ENCODE results near the gene LAPTM5.

DNA sequence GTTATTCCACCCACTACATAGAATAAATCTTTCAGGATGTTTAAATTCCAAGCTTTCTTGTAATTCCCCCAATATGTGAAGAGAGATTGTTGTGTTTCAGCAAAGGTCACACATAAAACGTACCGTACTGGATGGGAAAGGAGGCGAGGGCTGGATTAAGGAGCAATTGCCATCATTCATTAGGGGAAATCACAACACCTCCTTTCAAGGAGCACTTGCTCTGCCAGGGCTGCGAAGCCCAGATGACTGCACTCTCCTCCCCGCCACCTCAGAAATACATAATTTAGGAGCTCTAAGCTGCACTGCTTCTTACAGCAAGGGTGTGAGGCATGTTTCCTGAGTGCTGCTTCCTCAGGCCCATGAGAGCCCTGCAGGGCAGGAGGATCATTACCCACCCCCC lies 63.8 kb downstream of the LAPTM5 start:
- TF ChIP-seq, protein P1, sequence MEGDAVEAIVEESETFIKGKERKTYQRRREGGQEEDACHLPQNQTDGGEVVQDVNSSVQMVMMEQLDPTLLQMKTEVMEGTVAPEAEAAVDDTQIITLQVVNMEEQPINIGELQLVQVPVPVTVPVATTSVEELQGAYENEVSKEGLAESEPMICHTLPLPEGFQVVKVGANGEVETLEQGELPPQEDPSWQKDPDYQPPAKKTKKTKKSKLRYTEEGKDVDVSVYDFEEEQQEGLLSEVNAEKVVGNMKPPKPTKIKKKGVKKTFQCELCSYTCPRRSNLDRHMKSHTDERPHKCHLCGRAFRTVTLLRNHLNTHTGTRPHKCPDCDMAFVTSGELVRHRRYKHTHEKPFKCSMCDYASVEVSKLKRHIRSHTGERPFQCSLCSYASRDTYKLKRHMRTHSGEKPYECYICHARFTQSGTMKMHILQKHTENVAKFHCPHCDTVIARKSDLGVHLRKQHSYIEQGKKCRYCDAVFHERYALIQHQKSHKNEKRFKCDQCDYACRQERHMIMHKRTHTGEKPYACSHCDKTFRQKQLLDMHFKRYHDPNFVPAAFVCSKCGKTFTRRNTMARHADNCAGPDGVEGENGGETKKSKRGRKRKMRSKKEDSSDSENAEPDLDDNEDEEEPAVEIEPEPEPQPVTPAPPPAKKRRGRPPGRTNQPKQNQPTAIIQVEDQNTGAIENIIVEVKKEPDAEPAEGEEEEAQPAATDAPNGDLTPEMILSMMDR (IDR thresholded peaks at IDR 0.05) = no peak
- no peak for TF ChIP-seq POLR2A (IDR thresholded peaks at IDR 0.05)
